ENCODE data around the gene AP1AR.

The AP1AR gene

GRCh38 chr4:112225157-112225556, 6.4 kb upstream of the AP1AR start:
- no peak for DNase-seq

- DNase-seq, result peak; percentile 65
Observed at GRCh38 chr4:112230879-112231778, 458 bp upstream of the AP1AR start.

- no peak for DNase-seq
Observed at GRCh38 chr4:112234952-112235609, 3.5 kb downstream of the AP1AR start.

DNA sequence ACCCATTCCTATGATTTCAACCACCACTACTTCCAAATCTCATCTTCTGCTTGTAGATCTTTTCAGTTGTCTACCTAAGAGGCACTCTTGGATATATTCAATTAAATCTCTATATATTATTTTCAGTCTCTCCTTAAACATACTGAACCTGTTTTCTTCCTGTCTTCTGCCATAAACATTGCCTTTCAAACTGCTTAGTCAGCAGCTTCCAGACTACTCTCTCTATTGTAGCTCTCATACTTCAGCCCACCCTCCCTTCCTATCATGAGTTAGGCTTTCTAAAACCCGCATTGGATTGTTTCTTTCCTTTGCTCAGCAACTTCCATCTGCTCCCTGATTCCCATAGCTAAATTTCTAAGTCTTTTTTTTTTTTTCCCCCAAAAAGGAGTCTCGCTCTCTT, 4.5 kb downstream of the AP1AR start:
- DNase-seq, result no peak

- no peak for DNase-seq
Observed at GRCh38 chr4:112238833-112239232, 7.2 kb downstream of the AP1AR start.

DNA sequence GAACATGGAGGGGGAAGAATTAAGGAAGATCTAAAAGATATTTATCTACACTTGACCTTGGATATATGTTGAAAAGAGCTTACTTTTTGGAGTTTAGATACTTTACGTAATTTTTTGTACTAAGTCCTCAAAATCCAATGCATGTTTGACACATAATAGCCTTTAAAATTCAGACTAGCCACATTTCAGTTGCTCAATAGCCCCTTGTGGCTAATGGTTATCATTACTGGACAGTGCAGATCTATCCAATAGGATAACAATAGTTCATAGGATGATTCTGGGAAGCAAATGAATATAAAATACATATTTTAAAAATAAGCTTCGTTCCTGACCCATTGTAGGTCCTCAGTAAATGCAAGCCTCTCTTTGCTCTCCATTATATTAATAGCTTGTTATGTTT, 13.8 kb downstream of the AP1AR start:
- DNase-seq, result no peak

DNA sequence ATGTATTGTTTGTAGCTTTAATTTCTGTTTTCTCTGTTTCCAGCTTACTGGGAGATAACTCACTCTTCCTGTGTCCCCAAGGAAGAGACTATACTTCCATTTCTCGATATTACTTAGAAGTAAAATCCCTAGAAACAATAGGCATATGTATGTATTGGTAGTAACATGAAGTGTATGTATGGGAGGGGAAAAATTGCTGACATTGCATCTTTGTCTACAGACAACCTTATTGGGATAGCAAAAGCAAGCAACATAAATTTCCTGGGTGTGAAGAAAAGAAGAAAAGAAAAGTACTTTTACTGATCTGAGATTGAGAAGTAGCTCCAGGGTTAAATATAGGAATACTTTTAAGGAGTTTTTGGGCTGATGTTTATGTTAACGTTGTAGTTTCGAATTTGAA, 15.4 kb downstream of the AP1AR start:
- no peak for DNase-seq

GRCh38 chr4:112251019-112251643, 19.5 kb downstream of the AP1AR start:
- no peak for DNase-seq

DNA sequence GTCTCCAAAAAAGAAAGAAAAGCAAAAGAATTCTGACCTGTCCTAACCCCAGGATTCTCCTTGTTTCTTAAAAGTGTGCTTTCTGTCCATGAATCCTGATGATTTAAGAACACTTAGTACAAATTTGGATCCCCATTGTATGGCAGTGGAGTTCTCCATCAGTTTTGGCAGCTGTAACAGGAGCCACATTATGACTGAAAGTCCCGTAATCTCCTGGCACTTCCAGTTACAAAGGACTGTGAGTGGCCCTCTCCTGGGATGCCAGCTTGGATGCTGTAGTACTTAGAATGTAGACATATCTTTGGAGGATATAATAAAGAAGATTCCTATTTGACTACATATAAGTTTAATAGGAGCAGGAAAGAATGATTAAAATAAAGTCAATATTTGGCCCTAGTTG, 20.6 kb downstream of the AP1AR start:
- DNase-seq, result no peak

- no peak for DNase-seq
Observed at GRCh38 chr4:112253382-112254000, 21.9 kb downstream of the AP1AR start.

DNA sequence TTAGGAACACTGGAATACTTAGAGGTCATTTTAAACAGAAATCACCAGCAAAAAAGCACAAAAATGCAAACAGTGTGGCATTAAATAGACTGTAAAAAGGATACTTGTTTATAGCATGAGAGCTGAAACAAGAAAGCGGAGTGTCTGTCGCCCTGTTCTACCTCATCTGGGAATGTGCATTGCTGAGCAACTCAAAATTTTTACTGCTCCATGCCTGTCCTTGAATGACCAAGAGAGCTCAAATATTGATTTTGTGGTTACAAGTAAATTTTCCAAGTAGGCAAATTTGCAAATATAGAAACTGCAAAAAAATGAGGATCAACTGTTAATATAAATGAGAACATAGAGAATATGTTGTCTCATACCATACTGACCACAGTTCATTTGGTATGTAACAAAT, 25.5 kb downstream of the AP1AR start:
- no peak for DNase-seq

DNA sequence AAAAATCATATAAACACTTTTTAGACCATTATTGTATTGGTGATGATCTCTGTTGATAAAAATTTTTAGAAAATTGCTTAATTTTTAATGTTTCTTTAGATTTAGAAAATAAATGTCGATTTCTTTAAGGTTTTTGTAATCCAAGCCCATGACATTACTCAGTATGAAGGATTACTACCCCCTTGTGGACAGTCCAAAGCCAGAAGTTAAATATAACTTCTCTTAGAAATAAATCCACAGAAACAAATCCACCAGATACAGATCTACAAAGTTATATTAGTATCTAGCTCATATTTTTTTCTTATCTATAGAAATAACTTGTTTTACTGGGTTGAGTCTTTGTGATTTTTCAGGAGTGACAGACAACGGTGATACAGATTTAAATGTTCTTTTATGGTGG, 35.2 kb downstream of the AP1AR start:
- DNase-seq, result no peak

- no peak for DNase-seq
Observed at GRCh38 chr4:112270051-112270450, 38.5 kb downstream of the AP1AR start.

- DNase-seq, result no peak
Observed at GRCh38 chr4:112270640-112271421, 39.2 kb downstream of the AP1AR start.

DNA sequence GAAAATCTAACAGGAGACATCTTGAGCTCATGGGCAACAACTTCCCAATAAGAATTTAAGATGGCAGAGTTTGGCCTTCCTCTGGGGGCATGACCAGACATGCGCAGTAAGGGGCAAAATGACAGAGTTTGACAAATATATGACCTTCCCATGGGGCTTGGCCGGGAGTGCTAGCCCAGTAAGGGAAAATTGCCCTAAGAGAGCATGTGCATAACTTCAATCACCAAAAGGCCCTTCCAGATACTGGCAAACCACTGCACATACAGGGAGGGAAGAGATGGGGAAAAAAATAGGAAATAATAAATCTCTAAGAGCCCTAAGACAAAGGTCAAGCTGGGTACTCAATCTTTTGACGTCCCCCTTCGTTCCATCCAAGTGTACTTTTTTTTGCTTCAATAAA, 40.7 kb downstream of the AP1AR start:
- DNase-seq, result no peak

GRCh38 chr4:112274959-112275358, 43.4 kb downstream of the AP1AR start:
- DNase-seq, result no peak

DNA sequence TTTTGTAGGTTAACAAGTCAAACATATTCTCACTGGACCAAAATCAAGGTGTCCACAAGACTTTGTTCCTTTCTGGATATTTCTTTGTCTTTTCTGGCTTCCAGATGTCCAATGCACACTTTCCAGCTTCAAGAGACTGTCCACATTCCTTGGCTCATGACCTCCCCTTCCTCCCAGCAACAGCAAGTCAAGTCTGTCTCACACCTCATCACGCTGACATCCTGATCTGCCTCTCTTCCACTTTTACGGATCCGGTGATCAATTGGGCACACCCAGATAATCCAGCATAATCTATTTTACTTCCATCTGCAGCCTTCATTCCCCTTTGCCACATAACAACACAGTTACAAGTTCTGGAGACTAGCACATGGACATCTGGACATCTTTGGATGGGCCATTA, 44.5 kb downstream of the AP1AR start:
- DNase-seq, result no peak

- DNase-seq, result no peak
Observed at GRCh38 chr4:112277220-112277619, 45.6 kb downstream of the AP1AR start.

GRCh38 chr4:112277705-112278448, 46.3 kb downstream of the AP1AR start:
- no peak for DNase-seq

DNA sequence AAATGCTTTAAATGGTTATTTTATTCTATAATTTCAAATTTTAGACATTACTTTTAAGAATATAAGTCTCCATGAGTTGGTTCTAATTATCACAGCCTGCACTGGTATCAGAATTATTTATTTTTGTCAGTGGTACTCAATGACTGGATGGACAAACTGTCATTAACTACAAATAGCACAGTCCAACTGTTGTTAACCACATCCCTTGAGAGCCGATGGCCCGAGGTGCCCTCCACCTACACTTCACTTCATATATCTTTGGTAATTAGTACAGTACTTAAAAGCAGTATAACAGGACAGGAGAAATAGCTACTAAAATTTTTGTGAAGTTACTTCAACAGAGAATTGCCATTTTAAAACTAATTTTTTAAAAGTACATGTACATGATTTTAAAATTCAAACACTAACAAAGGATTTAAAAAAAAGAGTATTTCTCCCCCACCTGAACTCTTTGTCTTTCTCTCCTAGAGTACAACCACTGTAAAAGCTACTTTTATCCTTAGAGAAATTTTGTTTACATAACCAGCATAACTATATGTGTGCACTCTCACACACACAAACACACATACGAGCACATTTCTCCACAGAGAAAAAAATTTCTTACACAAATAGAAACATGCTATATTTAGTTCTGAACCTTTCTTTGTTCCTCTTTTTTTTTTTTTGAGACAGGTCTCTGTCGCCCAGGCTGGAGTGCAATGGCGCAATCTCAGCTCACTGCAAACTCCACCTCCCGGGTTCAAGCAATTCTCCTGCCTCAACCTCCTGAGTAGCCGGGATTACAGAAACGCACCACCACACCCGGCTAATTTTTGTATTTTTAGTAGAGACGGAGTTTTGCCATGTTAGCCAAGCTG, 47.7 kb downstream of the AP1AR start:
- no peak for DNase-seq

- no peak for DNase-seq
Observed at GRCh38 chr4:112279882-112280315, 48.3 kb downstream of the AP1AR start.
